Neural progenitor cell (in vitro differentiated cells): ENCODE measurements around the gene KCNMB2. TPM values are rescaled to one million over a fixed set of nuclear protein-coding genes. Genes with fewer than 3 reads are reported as not detected.
A peak's percentile ranks its signal among the peaks of the same experiment; 100 is the strongest.
"Not testable (repeated sequence)": the region's sequence is repeated elsewhere in the genome, so short reads cannot be mapped to it uniquely, and the experiment has no call there.

Source experiments
- DNase-seq: peaks from one replicate; pipeline ENCODE4 v3.0.0-alpha.2; 2016; ENCODE audit warnings: low spot score
- H2AFZ ChIP-seq: fragments of 200-600 bp; sonication (generic); replicated peaks from 2 replicates; pipeline ENCODE4 v1.6.1; 2016; ENCODE audit warnings: antibody characterized with exemption
- H3F3A ChIP-seq: fragments of 200-600 bp; sonication (generic); 2 replicates; pipeline ENCODE4 v1.6.1; 2016; ENCODE audit warnings: antibody characterized with exemption, low read depth
- H3K27ac ChIP-seq: fragments of 200-600 bp; sonication (generic); 2 replicates; pipeline ENCODE4 v1.5.1; 2016; ENCODE audit warnings: mild to moderate bottlenecking
- H3K27me3 ChIP-seq: fragments of 200-600 bp; sonication (generic); 2 replicates; pipeline ENCODE4 v1.6.1; 2016; ENCODE audit warnings: mild to moderate bottlenecking, moderate library complexity
- H3K36me3 ChIP-seq: fragments of 200-600 bp; sonication (generic); 2 replicates; pipeline ENCODE4 v1.5.1; 2016
- H3K4me1 ChIP-seq: fragments of 200-600 bp; sonication (generic); 2 replicates; pipeline ENCODE4 v1.6.1; 2016; ENCODE audit warnings: mixed run types
- H3K4me2 ChIP-seq: fragments of 200-600 bp; sonication (generic); 2 replicates; pipeline ENCODE4 v1.6.1; 2016
- H3K4me3 ChIP-seq: fragments of 200-600 bp; sonication (generic); 2 replicates; pipeline ENCODE4 v1.5.1; 2016
- H3K79me2 ChIP-seq: fragments of 200-600 bp; sonication (generic); 2 replicates; pipeline ENCODE4 v1.6.1; 2016; ENCODE audit warnings: low read depth
- H3K9ac ChIP-seq: fragments of 200-600 bp; sonication (generic); 2 replicates; pipeline ENCODE4 v1.6.1; 2016
- H3K9me3 ChIP-seq: fragments of 200-600 bp; sonication (generic); 2 replicates; pipeline ENCODE4 v1.5.1; 2016; ENCODE audit warnings: low read depth
- H4K20me1 ChIP-seq: fragments of 200-600 bp; sonication (generic); 2 replicates; pipeline ENCODE4 v1.6.1; 2016; ENCODE audit warnings: low read depth
- H3K27ac Mint-ChIP-seq: 3 replicates; pipeline ENCODE4 v1.8.0; 2021; ENCODE audit warnings: mixed read lengths
- H3K27me3 Mint-ChIP-seq: 2 replicates; pipeline ENCODE4 v1.8.0; 2022; ENCODE audit warnings: low read depth, mild to moderate bottlenecking, inconsistent platforms, moderate library complexity, mixed read lengths; ENCODE audit not compliant: insufficient read depth
- H3K36me3 Mint-ChIP-seq: 3 replicates; pipeline ENCODE4 v1.8.0; 2021; ENCODE audit warnings: mixed read lengths
- H3K4me1 Mint-ChIP-seq: 3 replicates; pipeline ENCODE4 v1.8.0; 2021; ENCODE audit warnings: mixed read lengths
- H3K4me3 Mint-ChIP-seq: 3 replicates; pipeline ENCODE4 v1.8.0; 2021; ENCODE audit warnings: mild to moderate bottlenecking, moderate library complexity, mixed read lengths
- H3K9me3 Mint-ChIP-seq: 3 replicates; pipeline ENCODE4 v1.8.0; 2020; ENCODE audit warnings: mixed read lengths
- EZH2 ChIP-seq: fragments of 200-600 bp; sonication (generic); IDR thresholded peaks from 2 replicates; pipeline ENCODE4 v1.6.1; 2017; ENCODE audit warnings: antibody characterized with exemption, mild to moderate bottlenecking, moderate library complexity
- EZH2phosphoT487 ChIP-seq: fragments of 200-600 bp; sonication (generic); IDR thresholded peaks from 2 replicates; pipeline ENCODE4 v1.6.1; 2017; ENCODE audit warnings: antibody characterized with exemption
- total RNA-seq: library from RNA; depleted of rRNA; stranded (reverse); fragments of >200 nt; gene quantifications from 2 replicates; pipeline ENCODE4 v1.2.3, GENCODE V29; 2015; ENCODE audit warnings: low replicate concordance
- TF ChIP-seq, protein P1 (sequence below): fragments of 200-600 bp; sonication (generic); IDR thresholded peaks from 2 replicates; pipeline ENCODE4 v1.5.1; 2017; ENCODE audit warnings: antibody characterized with exemption, mild to moderate bottlenecking

KCNMB2 gene
- total RNA-seq, 1 donor from 2014 or later, result not detected

GRCh38 chr3:178851564-178851963, 315.3 kb downstream of the KCNMB2 start:
- H3K4me2 ChIP-seq, result no peak overlapping the region

GRCh38 chr3:178856804-178857203, 320.6 kb downstream of the KCNMB2 start:
- no peaks in the 10 kb centered on the region for H3K36me3 Mint-ChIP-seq
- no peak overlapping the region for H3K4me3 Mint-ChIP-seq
- no peak overlapping the region for H2AFZ ChIP-seq
- H3K9ac ChIP-seq, result no peak overlapping the region
- H4K20me1 ChIP-seq, result no peaks in the 10 kb centered on the region
- no peaks in the 10 kb centered on the region for H3K27me3 ChIP-seq
- no peak overlapping the region for H3K27ac Mint-ChIP-seq
- H3K79me2 ChIP-seq, result no peaks in the 10 kb centered on the region
- no peak overlapping the region for H3K27ac ChIP-seq
- H3K9me3 ChIP-seq, result no peaks in the 10 kb centered on the region
- no peak overlapping the region for H3K4me2 ChIP-seq
- H3K9me3 Mint-ChIP-seq, result peaks cover 4% of the 10 kb centered on the region
- no peak overlapping the region for H3K4me3 ChIP-seq
- H3K4me1 Mint-ChIP-seq, result peaks cover 4% of the 10 kb centered on the region
- no peaks in the 10 kb centered on the region for H3K36me3 ChIP-seq
- no peak for DNase-seq
- TF ChIP-seq, protein P1, sequence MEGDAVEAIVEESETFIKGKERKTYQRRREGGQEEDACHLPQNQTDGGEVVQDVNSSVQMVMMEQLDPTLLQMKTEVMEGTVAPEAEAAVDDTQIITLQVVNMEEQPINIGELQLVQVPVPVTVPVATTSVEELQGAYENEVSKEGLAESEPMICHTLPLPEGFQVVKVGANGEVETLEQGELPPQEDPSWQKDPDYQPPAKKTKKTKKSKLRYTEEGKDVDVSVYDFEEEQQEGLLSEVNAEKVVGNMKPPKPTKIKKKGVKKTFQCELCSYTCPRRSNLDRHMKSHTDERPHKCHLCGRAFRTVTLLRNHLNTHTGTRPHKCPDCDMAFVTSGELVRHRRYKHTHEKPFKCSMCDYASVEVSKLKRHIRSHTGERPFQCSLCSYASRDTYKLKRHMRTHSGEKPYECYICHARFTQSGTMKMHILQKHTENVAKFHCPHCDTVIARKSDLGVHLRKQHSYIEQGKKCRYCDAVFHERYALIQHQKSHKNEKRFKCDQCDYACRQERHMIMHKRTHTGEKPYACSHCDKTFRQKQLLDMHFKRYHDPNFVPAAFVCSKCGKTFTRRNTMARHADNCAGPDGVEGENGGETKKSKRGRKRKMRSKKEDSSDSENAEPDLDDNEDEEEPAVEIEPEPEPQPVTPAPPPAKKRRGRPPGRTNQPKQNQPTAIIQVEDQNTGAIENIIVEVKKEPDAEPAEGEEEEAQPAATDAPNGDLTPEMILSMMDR, result no peak
- no peak for TF ChIP-seq EZH2
- TF ChIP-seq EZH2phosphoT487, result no peak
- H3F3A ChIP-seq, result no peaks in the 10 kb centered on the region
- no peaks in the 10 kb centered on the region for H3K4me1 ChIP-seq
- H3K27me3 Mint-ChIP-seq, result no peaks in the 10 kb centered on the region

More at GRCh38 chr3:178851564-178851963, 315.3 kb downstream of the KCNMB2 start:
- no peaks in the 10 kb centered on the region for H3K9me3 ChIP-seq
- no peak overlapping the region for H3K27ac Mint-ChIP-seq
- peaks cover 9% of the 10 kb centered on the region for H3K4me1 Mint-ChIP-seq
- no peaks in the 10 kb centered on the region for H3K27me3 ChIP-seq
- H3K4me1 ChIP-seq, result no peaks in the 10 kb centered on the region
- no peaks in the 10 kb centered on the region for H3K79me2 ChIP-seq
- H3K9ac ChIP-seq, result no peak overlapping the region
- H3K27me3 Mint-ChIP-seq, result no peaks in the 10 kb centered on the region
- no peak overlapping the region for H3K27ac ChIP-seq
- no peaks in the 10 kb centered on the region for H4K20me1 ChIP-seq
- no peak for DNase-seq
- H3K36me3 Mint-ChIP-seq, result no peaks in the 10 kb centered on the region
- no peak overlapping the region for H3K4me3 Mint-ChIP-seq
- TF ChIP-seq EZH2phosphoT487 (no peak), EZH2 (no peak)
- TF ChIP-seq, protein P1, result no peak
- no peaks in the 10 kb centered on the region for H3F3A ChIP-seq
- no peak overlapping the region for H3K4me3 ChIP-seq
- H3K9me3 Mint-ChIP-seq, result no peaks in the 10 kb centered on the region
- no peak overlapping the region for H2AFZ ChIP-seq
- no peaks in the 10 kb centered on the region for H3K36me3 ChIP-seq

DNA sequence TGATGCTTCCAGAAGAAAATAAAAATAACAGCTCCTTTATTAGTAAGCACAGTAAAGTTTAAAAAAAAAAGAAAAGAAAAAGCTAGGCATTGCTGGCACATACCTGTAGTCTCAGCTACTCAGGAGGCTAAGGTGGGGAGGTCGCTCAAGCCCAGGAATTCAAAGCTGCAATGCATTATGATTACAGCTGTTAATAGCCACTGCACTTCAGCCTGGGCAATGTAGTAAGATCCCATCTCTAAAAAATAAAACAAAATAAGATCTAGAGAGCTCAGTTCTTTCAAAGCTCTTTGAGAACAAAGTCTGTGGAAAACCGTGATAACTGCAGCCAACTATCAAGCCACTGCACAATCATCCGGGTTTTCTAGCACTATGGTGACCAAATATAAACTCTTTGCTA, 323.1 kb downstream of the KCNMB2 start:
- Histone ChIP-seq H3K4me2 (peak overlapping the region; percentile 44), H3K27me3 (no peaks in the 10 kb centered on the region), H3K27ac (no peak overlapping the region), H2AFZ (peak overlapping the region; percentile 81), H3K4me1 (no peaks in the 10 kb centered on the region), H3K36me3 (no peaks in the 10 kb centered on the region), H3F3A (no peaks in the 10 kb centered on the region), H3K9ac (no peak overlapping the region), H3K9me3 (no peaks in the 10 kb centered on the region), H4K20me1 (no peaks in the 10 kb centered on the region), H3K4me3 (peak overlapping the region; percentile 33), H3K79me2 (no peaks in the 10 kb centered on the region)
- Mint-ChIP-seq H3K4me3 (no peak overlapping the region), H3K36me3 (no peaks in the 10 kb centered on the region), H3K27ac (no peak overlapping the region), H3K27me3 (no peaks in the 10 kb centered on the region), H3K4me1 (peaks cover 4% of the 10 kb centered on the region), H3K9me3 (peaks cover 4% of the 10 kb centered on the region)
- no peak for DNase-seq
- TF ChIP-seq EZH2 (no peak), EZH2phosphoT487 (no peak)
- TF ChIP-seq, protein P1, result no peak

DNA sequence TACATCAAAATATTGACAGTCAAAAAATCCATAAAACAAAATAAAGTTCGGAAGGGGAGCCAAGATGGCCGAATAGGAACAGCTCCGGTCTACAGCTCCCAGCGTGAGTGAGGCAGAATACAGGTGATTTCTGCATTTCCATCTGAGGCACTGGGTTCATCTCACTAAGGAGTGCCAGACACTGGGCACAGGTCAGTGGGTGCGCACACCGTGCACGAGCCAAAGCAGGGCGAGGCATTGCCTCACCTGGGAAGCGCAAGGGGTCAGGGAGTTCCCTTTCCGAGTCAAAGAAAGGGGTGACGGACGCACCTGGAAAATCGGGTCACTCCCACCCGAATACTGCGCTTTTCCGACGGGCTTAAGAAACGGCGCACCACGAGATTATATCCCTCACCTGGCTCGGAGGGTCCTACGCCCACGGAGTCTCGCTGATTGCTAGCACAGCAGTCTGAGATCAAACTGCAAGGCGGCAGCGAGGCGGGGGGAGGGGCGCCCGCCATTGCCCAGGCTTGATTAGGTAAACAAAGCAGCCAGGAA, 323.7 kb downstream of the KCNMB2 start:
- H3K4me3 Mint-ChIP-seq, result peak overlapping the region; percentile 74
- not testable (repeated sequence) for DNase-seq, H3K27ac ChIP-seq, H3K36me3 ChIP-seq, H3K27me3 Mint-ChIP-seq, H3K79me2 ChIP-seq, H3K4me1 ChIP-seq, H4K20me1 ChIP-seq, H3K27me3 ChIP-seq, H3K9me3 ChIP-seq, H3K36me3 Mint-ChIP-seq, H3K9ac ChIP-seq, H3K4me1 Mint-ChIP-seq, H3K9me3 Mint-ChIP-seq, H3F3A ChIP-seq, H3K27ac Mint-ChIP-seq
- peak overlapping the region; percentile 44 for H3K4me2 ChIP-seq
- peak overlapping the region; percentile 33 for H3K4me3 ChIP-seq
- H2AFZ ChIP-seq, result peak overlapping the region; percentile 81
